SK-N-SH (cell line): Measurements from ENCODE around the gene OXSR1. TPM values are rescaled to one million over a fixed set of nuclear protein-coding genes. Genes with fewer than 3 reads are reported as not detected.

ENCODE experiments used
- CTCF ChIA-PET: fragments of 300-600, 350-600 bp; formaldehyde crosslinking; extraction: SDS; loops from one replicate; lab custom pipeline; 2021; lab: Yijun Ruan, JAX
- POLR2A ChIA-PET: fragments of 350-600 bp; sonication (Branson Sonifier 250); formaldehyde crosslinking; extraction: SDS; loops from one replicate; lab custom pipeline; 2020; ENCODE audit warnings: antibody characterized with exemption, inconsistent platforms; lab: Yijun Ruan, JAX
- DNase-seq: peaks from one replicate; pipeline ENCODE4 v3.0.0; 2012
- H2AFZ ChIP-seq: fragments of 200-600 bp; sonication (generic); 2 replicates; pipeline ENCODE4 v1.8.1; 2016; ENCODE audit warnings: antibody characterized with exemption, mild to moderate bottlenecking, low read depth
- H3F3A ChIP-seq: fragments of 200-600 bp; sonication (generic); replicated peaks from 2 replicates; pipeline ENCODE3; 2016; ENCODE audit warnings: antibody characterized with exemption, mild to moderate bottlenecking; ENCODE audit not compliant: insufficient read depth
- H3K27ac ChIP-seq, 2 experiments: fragments of 200-500 bp in 1 of 2; fragments of 200-600 bp in 1 of 2; sonication (Bioruptor generic) in 1 of 2; sonication (generic), shearing (Covaris generic) in 1 of 2; 2 replicates each; pipeline versions ENCODE4 v1.5.1 to v1.6.1; 2014 to 2016; ENCODE audit warnings: low read depth in 2 of 2, inconsistent platforms in 1 of 2, low read length in 1 of 2, mild to moderate bottlenecking in 1 of 2, mixed read lengths in 1 of 2
- H3K27me3 ChIP-seq: fragments of 200-600 bp; sonication (generic), shearing (Covaris generic); 2 replicates; pipeline ENCODE4 v1.6.1; 2016; ENCODE audit warnings: mixed run types; ENCODE audit not compliant: insufficient read depth
- H3K36me3 ChIP-seq, 2 experiments: fragments of 200-500 bp in 1 of 2; fragments of 200-600 bp in 1 of 2; sonication (Bioruptor generic) in 1 of 2; sonication (generic) in 1 of 2; replicated peaks in 1 of 2; 2 replicates each; pipeline versions ENCODE3 to v1.5.1; 2014 to 2016; ENCODE audit warnings: low read length in 1 of 2, mild to moderate bottlenecking in 1 of 2; ENCODE audit not compliant: insufficient read depth in 2 of 2, control insufficient read depth in 1 of 2
- H3K4me1 ChIP-seq, 2 experiments: fragments of 200-500 bp in 1 of 2; fragments of 200-600 bp in 1 of 2; sonication (Bioruptor generic) in 1 of 2; sonication (generic), shearing (Covaris generic) in 1 of 2; 2 replicates each; pipeline versions ENCODE4 v1.5.1 to v1.6.1; 2014 to 2016; ENCODE audit warnings: low read depth in 1 of 2, low read length in 1 of 2, mixed run types in 1 of 2; ENCODE audit not compliant: insufficient read depth in 2 of 2, control insufficient read depth in 1 of 2
- H3K4me2 ChIP-seq: fragments of 200-600 bp; sonication (generic), shearing (Covaris generic); 2 replicates; pipeline ENCODE4 v1.6.1; 2017; ENCODE audit warnings: mixed run types
- H3K4me3 ChIP-seq, 2 experiments: fragments of 200-500 bp in 1 of 2; fragments of 200-600 bp in 1 of 2; sonication (Bioruptor generic) in 1 of 2; sonication (generic), shearing (Covaris generic) in 1 of 2; 2 replicates each; pipeline versions ENCODE4 v1.5.1 to v1.8.1; 2014 to 2016; ENCODE audit warnings: low read depth in 2 of 2, inconsistent platforms in 1 of 2, low read length in 1 of 2, mild to moderate bottlenecking in 1 of 2, mixed read lengths in 1 of 2, moderate library complexity in 1 of 2
- H3K79me2 ChIP-seq: fragments of 200-600 bp; sonication (generic); 2 replicates; pipeline ENCODE4 v1.8.1; 2017; ENCODE audit warnings: mild to moderate bottlenecking; ENCODE audit not compliant: insufficient read depth
- H3K9ac ChIP-seq: fragments of 200-600 bp; sonication (generic); 2 replicates; pipeline ENCODE4 v1.6.1; 2017; ENCODE audit warnings: mixed run types
- H3K9me2 ChIP-seq: fragments of 200-600 bp; sonication (generic); 2 replicates; pipeline ENCODE4 v1.6.1; 2017; ENCODE audit warnings: mixed run types
- H3K9me3 ChIP-seq: fragments of 200-600 bp; sonication (generic); 2 replicates; pipeline ENCODE4 v1.6.1; 2017; ENCODE audit warnings: mixed run types, mild to moderate bottlenecking, moderate library complexity
- H4K20me1 ChIP-seq: fragments of 200-600 bp; sonication (generic); 2 replicates; pipeline ENCODE4 v1.6.1; 2017; ENCODE audit warnings: mild to moderate bottlenecking, mixed run types; ENCODE audit not compliant: insufficient read depth
- CTCF ChIP-seq: fragments of 200-600 bp; sonication (generic); IDR thresholded peaks from 2 replicates; pipeline ENCODE4 v1.6.1; 2017; ENCODE audit warnings: antibody characterized with exemption, mild to moderate bottlenecking, moderate library complexity
- FOSL2 ChIP-seq: IDR thresholded peaks from 2 replicates; pipeline ENCODE4 v1.4.0; 2012; ENCODE audit warnings: low read depth, mild to moderate bottlenecking, moderate library complexity, borderline replicate concordance
- GABPA ChIP-seq: IDR thresholded peaks from 2 replicates; pipeline ENCODE4 v1.4.0; 2012; ENCODE audit warnings: low read depth, mild to moderate bottlenecking
- NFIC ChIP-seq: IDR thresholded peaks from 2 replicates; pipeline ENCODE4 v1.4.0; 2012; ENCODE audit warnings: borderline replicate concordance
- NRF1 ChIP-seq: IDR thresholded peaks from 2 replicates; pipeline ENCODE4 v1.6.1; 2012; ENCODE audit warnings: low read depth, mild to moderate bottlenecking, low read length
- RAD21 ChIP-seq: IDR thresholded peaks from 2 replicates; pipeline ENCODE4 v1.6.1; 2012; ENCODE audit warnings: mild to moderate bottlenecking, low read length
- RXRA ChIP-seq: IDR thresholded peaks from 2 replicates; pipeline ENCODE4 v1.4.0; 2012; ENCODE audit warnings: low read depth, mild to moderate bottlenecking, borderline replicate concordance
- WGBS: methylation state at CpG from one replicate; pipeline ENCODE4 v1.1.6; 2017; ENCODE audit warnings: low lambda C conversion rate; 5-methylcytosine and 5-hydroxymethylcytosine counted together
- polyA plus RNA-seq, 3 experiments: library from polyadenylated mRNA; depleted of rRNA; stranded (reverse); fragments of >200 nt; gene quantifications; 2 replicates each; pipeline ENCODE4 v1.2.3, GENCODE V29; 2012
- TF ChIP-seq, protein P1 (sequence below): fragments of 150-350 bp; IDR thresholded peaks from 2 replicates; pipeline ENCODE4 v1.6.1; 2017; ENCODE audit warnings: antibody characterized with exemption, low read length, low read depth, borderline replicate concordance

The OXSR1 gene
- polyA plus RNA-seq, 1 of the 3 experiments (the other 2 are of a cell fraction): 22.3 TPM

DNA sequence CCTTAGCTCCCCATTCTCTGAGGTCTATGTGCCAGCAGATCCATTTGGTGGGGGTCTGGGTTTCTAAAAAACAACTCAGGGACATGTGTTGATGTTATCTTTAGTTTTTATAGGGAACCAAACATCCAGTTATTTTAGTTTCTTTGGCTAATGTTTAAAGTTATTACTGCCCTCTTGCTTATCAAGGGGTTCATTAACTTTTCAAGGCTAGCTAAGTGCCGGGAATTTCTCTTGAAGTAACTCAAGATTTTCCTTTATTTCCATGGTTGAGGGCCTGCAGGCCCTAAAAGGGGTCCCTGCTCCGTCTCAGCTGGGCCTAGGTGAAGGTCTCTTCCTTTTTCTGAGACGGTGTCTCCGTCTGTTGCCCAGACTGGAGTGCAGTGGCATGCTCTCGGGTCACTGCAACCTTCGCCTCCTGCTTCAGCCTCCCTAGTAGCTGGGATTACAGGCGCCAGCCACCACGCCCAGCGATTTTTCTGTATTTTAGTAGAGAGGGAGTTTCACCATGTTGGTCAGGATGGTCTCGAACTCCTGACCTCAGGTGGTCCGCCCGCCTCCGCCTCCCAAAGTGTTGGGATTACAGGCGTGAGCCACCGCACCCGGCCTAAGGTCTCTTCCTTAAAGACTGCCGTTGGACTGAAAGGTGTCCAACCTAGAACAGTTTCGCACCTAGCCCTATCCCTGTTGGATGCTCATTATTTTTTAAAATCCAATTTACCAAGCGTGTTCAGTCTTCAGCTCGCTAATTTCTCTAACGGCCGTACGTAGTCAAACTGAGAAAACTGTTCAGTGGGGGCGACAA, 1.3 kb upstream of the OXSR1 start:
- H3K9ac ChIP-seq: peak overlapping the region; percentile 81
- TF ChIP-seq RXRA (no peak), NRF1 (no peak), NFIC (no peak), GABPA (no peak), CTCF (no peak), FOSL2 (no peak)
- TF ChIP-seq, protein P1, sequence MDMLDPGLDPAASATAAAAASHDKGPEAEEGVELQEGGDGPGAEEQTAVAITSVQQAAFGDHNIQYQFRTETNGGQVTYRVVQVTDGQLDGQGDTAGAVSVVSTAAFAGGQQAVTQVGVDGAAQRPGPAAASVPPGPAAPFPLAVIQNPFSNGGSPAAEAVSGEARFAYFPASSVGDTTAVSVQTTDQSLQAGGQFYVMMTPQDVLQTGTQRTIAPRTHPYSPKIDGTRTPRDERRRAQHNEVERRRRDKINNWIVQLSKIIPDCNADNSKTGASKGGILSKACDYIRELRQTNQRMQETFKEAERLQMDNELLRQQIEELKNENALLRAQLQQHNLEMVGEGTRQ: no peak
- peak overlapping the region; percentile 86 for H3K4me2 ChIP-seq
- H4K20me1 ChIP-seq: peaks cover 4% of the 10 kb centered on the region; the same call in 1 of the 2 replicates
- 81% methylated on average over 24 of the region's 24 CpGs for WGBS
- no peak for DNase-seq
- H2AFZ ChIP-seq: peak overlapping the region; percentile 84
- H3K9me3 ChIP-seq: no peaks in the 10 kb centered on the region
- no peaks in the 10 kb centered on the region for H3K27me3 ChIP-seq
- peaks cover 30% of the 10 kb centered on the region for H3F3A ChIP-seq
- ChIA-PET POLR2A (interaction anchor here (0.6 to 3.2 kb wide), 3 partner anchors 15 to 27 kb away, joined by 3 to 25 read pairs (median 21); partner anchors contain the start of genes ACAA1 and MYD88), CTCF (interaction anchor here (1.2 to 2.0 kb wide), 7 partner anchors 9 to 190 kb away, joined by 3 to 11 read pairs (median 4); partner anchors contain the start of gene XYLB)
- peak overlapping the region; percentile 63 to 89 for H3K4me3 ChIP-seq
- H3K9me2 ChIP-seq: no peaks in the 10 kb centered on the region
- H3K79me2 ChIP-seq: peaks cover 37% of the 10 kb centered on the region
- H3K27ac ChIP-seq: peak overlapping the region; percentile 85 to 97
- H3K36me3 ChIP-seq: no peaks in the 10 kb centered on the region
- H3K4me1 ChIP-seq: peaks cover 0 to 13% of the 10 kb centered on the region in 2 experiments; a peak in 2 of 4 replicates

- H2AFZ ChIP-seq: peak overlapping the region; percentile 84
- H3K36me3 ChIP-seq: no peaks in the 10 kb centered on the region
- H3F3A ChIP-seq: peaks cover 35% of the 10 kb centered on the region
- H3K4me1 ChIP-seq: peaks cover 0 to 13% of the 10 kb centered on the region in 2 experiments; a peak in 2 of 4 replicates
- peak overlapping the region; percentile 63 to 89 for H3K4me3 ChIP-seq
- H3K9ac ChIP-seq: peak overlapping the region; percentile 81
- POLR2A ChIA-PET: interaction anchor here (0.6 to 3.2 kb wide), 5 partner anchors 15 to 182 kb away, joined by 3 to 25 read pairs (median 5); partner anchors contain the start of genes ACAA1, MYD88 and XYLB
- peaks cover 7% of the 10 kb centered on the region; the same call in 1 of the 2 replicates for H4K20me1 ChIP-seq
- H3K9me2 ChIP-seq: no peaks in the 10 kb centered on the region
- H3K9me3 ChIP-seq: no peaks in the 10 kb centered on the region
- peaks cover 42% of the 10 kb centered on the region for H3K79me2 ChIP-seq
- 7% methylated on average over 17 of the region's 17 CpGs for WGBS
- CTCF ChIA-PET: interaction anchor here (0.6 to 1.9 kb wide), 8 partner anchors 27 to 289 kb away, joined by 3 to 9 read pairs (median 4); partner anchors contain the start of genes ACAA1 and XYLB
- no peak for DNase-seq
- H3K27me3 ChIP-seq: no peaks in the 10 kb centered on the region
- peak overlapping the region; percentile 85 to 97 for H3K27ac ChIP-seq
- 0 out of 2 replicates have a peak, but pooled peaks have one; percentile 39 for TF ChIP-seq NFIC
- no peak for TF ChIP-seq RAD21
- H3K4me2 ChIP-seq: peak overlapping the region; percentile 86
Observed at GRCh38 chr3:38164643-38164951, 740 bp upstream of the OXSR1 start.
